GM15510 (cell line): ENCODE results near the gene HSD11B1.

Experiments
- POLR2A ChIP-seq: IDR thresholded peaks from 3 replicates; pipeline ENCODE4 v1.6.1; 2011; ENCODE audit warnings: borderline replicate concordance; ENCODE audit not compliant: insufficient read length; ENCODE audit errors: extremely low read depth

HSD11B1 gene

GRCh38 chr1:209732725-209733124 lies 28.1 kb downstream of the HSD11B1 start:
- TF ChIP-seq POLR2A: no peak

- TF ChIP-seq POLR2A: no peak
Observed at GRCh38 chr1:209733409-209734192, 29.0 kb downstream of the HSD11B1 start.

GRCh38 chr1:209736490-209737117 lies 32.0 kb downstream of the HSD11B1 start:
- no peak for TF ChIP-seq POLR2A

GRCh38 chr1:209737118-209737505 lies 32.5 kb downstream of the HSD11B1 start:
- no peak for TF ChIP-seq POLR2A

- no peak for TF ChIP-seq POLR2A
Observed at GRCh38 chr1:209738270-209738669, 33.6 kb downstream of the HSD11B1 start.

- TF ChIP-seq POLR2A: no peak
Observed at GRCh38 chr1:209741193-209741592, 36.5 kb downstream of the HSD11B1 start.

GRCh38 chr1:209741889-209742288 lies 37.2 kb downstream of the HSD11B1 start:
- no peak for TF ChIP-seq POLR2A

- no peak for TF ChIP-seq POLR2A
Observed at GRCh38 chr1:209742409-209743144, 37.9 kb downstream of the HSD11B1 start.

- TF ChIP-seq POLR2A: no peak
Observed at GRCh38 chr1:209743145-209743482, 38.5 kb downstream of the HSD11B1 start.

- TF ChIP-seq POLR2A: no peak
Observed at GRCh38 chr1:209746451-209747165, 42.0 kb downstream of the HSD11B1 start.

GRCh38 chr1:209747580-209748262 lies 43.1 kb downstream of the HSD11B1 start:
- TF ChIP-seq POLR2A: no peak

- no peak for TF ChIP-seq POLR2A
Observed at GRCh38 chr1:209748620-209749019, 44.0 kb downstream of the HSD11B1 start.

GRCh38 chr1:209749205-209749604 lies 44.6 kb downstream of the HSD11B1 start:
- TF ChIP-seq POLR2A: no peak

- TF ChIP-seq POLR2A: no peak
Observed at GRCh38 chr1:209749670-209750323, 45.2 kb downstream of the HSD11B1 start.
